Lower leg skin (tissue), 3 donors: ENCODE measurements around the gene TMC8.

Experiments
- CTCF ChIP-seq, 3 donors: fragments of 450-650 bp; IDR thresholded peaks; one replicate each; pipeline ENCODE4 v1.5.1; 2016; ENCODE audit warnings: antibody characterized with exemption in 3 of 3, mild to moderate bottlenecking in 3 of 3, moderate library complexity in 2 of 3
- POLR2A ChIP-seq, 2 donors: fragments of 450-650 bp; IDR thresholded peaks; one replicate each; pipeline ENCODE4 v1.6.1; 2016 to 2017; ENCODE audit warnings: antibody characterized with exemption in 2 of 2, mild to moderate bottlenecking in 1 of 2, moderate library complexity in 1 of 2

- TF ChIP-seq CTCF (IDR thresholded peaks at IDR 0.05) (no peak), POLR2A (IDR thresholded peaks at IDR 0.05) (no peak)
These were observed 15.5 kb upstream of the TMC8 start for GRCh38 chr17:78114831-78115723.
